ENCODE measurements around the gene EFNA3.

EFNA3 gene

DNA sequence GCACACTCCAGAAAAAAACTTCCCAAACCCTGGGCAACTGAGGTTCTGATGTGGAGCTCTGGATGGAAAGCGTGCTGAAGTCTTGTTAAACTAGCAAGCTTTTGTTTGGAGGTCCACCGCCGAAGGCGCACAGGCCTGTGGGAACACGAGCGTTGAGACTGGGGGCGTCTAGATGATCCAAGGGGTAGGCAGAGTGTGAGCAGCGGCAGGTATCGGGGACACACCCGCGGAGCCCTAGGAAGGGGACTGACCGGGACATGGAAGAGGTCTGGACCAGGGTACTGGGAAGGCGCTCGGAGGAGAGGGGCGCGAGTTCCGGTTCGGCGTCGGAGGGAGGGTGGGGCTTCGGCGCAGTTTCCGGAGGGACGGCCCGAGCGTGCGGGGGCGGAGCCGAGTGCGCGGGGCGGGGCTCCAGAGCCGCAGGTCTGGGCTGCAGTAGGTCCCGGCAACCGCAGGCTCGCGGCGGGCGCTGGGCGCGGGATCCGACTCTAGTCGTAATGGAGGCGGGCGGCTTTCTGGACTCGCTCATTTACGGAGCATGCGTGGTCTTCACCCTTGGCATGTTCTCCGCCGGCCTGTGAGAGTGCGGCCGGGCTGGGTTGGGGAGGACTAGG lies 56.9 kb downstream of the EFNA3 start, which contains the start of gene SLC50A1:
SLC50A1 (plus strand) TSS at position 438 of the 614 bp plus-strand sequence; CDS start at position 498, 60 bp downstream.
- peak within 1 kb of the TSS; percentile 88 to 96 for H3K4me3 Mint-ChIP-seq
- ATAC-seq (replicated peaks): peak; percentile 85
- H3K4me1 Mint-ChIP-seq (ENCODE audit: low read depth in 2 of 2): peaks cover 31 to 40% of the 10 kb centered on the region in 2 donors
- H3K27me3 Mint-ChIP-seq: peaks cover 4 to 11% of the 10 kb centered on the region in 2 donors
- H3K27ac Mint-ChIP-seq: peak within 1 kb of the TSS; percentile 96 to 98
- H3K36me3 Mint-ChIP-seq (ENCODE audit: insufficient read depth): peaks cover 14% of the 10 kb centered on the region
- no peaks in the 10 kb centered on the region for H3K9me3 Mint-ChIP-seq
- peak; percentile 90 to 92 (median 90) for DNase-seq

- Mint-ChIP-seq H3K4me1 (ENCODE audit: low read depth in 2 of 2) (peaks cover 32 to 40% of the 10 kb centered on the region in 2 donors), H3K4me3 (peak overlapping the region; percentile 88 to 96), H3K27me3 (no peaks in the 10 kb centered on the region), H3K36me3 (ENCODE audit: insufficient read depth) (peaks cover 14% of the 10 kb centered on the region), H3K9me3 (no peaks in the 10 kb centered on the region), H3K27ac (peak overlapping the region; percentile 96 to 98)
- no peak for DNase-seq
- ATAC-seq (replicated peaks): no peak
These were observed 58.1 kb downstream of the EFNA3 start for GRCh38 chr1:155136748-155137147.
